HepG2 (cell line): Measurements from ENCODE around the gene RPL23. TPM values are rescaled to one million over a fixed set of nuclear protein-coding genes. Genes with fewer than 3 reads are reported as not detected.

Source experiments
- ARID4A ChIP-seq: sonication (generic); formaldehyde crosslinking; IDR thresholded peaks from 2 replicates; pipeline ENCODE4 v1.5.0; 2020; ENCODE audit warnings: mild to moderate bottlenecking, missing genetic modification reagents, borderline replicate concordance
- CCAR2 ChIP-seq: fragments of 200-400 bp; formaldehyde crosslinking; optimal IDR thresholded peaks from 2 replicates; pipeline ENCODE3; 2018; ENCODE audit warnings: low read depth, mild to moderate bottlenecking, low read length, moderate library complexity
- E2F1 ChIP-seq: sonication (generic); formaldehyde crosslinking; IDR thresholded peaks from 2 replicates; pipeline ENCODE4 v1.5.0; 2020; ENCODE audit warnings: missing genetic modification reagents
- FOXO4 ChIP-seq: sonication (generic); formaldehyde crosslinking; conservative IDR thresholded peaks from 2 replicates; pipeline ENCODE4 v1.8.1; 2023; ENCODE audit warnings: missing genetic modification reagents
- FOXP1 ChIP-seq, 2 experiments: fragments of 450-650 bp in 1 of 2; IDR thresholded peaks; 2 replicates each; pipeline ENCODE4 v1.6.1; 2017 to 2018; ENCODE audit warnings: antibody characterized with exemption in 1 of 2
- HMGXB3 ChIP-seq: sonication (generic); formaldehyde crosslinking; IDR thresholded peaks from 2 replicates; pipeline ENCODE4 v1.4.0; 2020; ENCODE audit warnings: missing genetic modification reagents, borderline replicate concordance
- HOMEZ ChIP-seq: IDR thresholded peaks from 2 replicates; pipeline ENCODE4 v1.6.1; 2016; ENCODE audit warnings: low read depth
- NCOA2 ChIP-seq: sonication (generic); formaldehyde crosslinking; IDR thresholded peaks from 2 replicates; pipeline ENCODE4 v1.8.0; 2022; ENCODE audit warnings: inconsistent platforms
- SKI ChIP-seq: fragments of 450-650 bp; IDR thresholded peaks from one replicate; pipeline ENCODE4 v1.6.1; 2018; ENCODE audit warnings: mild to moderate bottlenecking; ENCODE audit not compliant: partially characterized antibody
- SMC3 ChIP-seq: IDR thresholded peaks from 2 replicates; pipeline ENCODE4 v1.6.1; 2011; ENCODE audit warnings: low read length, improper control_type of control experiment
- YEATS4 ChIP-seq: sonication (generic); formaldehyde crosslinking; IDR thresholded peaks from 2 replicates; pipeline ENCODE4 v1.4.0; 2020; ENCODE audit warnings: missing genetic modification reagents, borderline replicate concordance
- ZBTB7B ChIP-seq: sonication (generic); formaldehyde crosslinking; IDR thresholded peaks from 2 replicates; pipeline ENCODE4 v1.4.0; 2020; ENCODE audit warnings: missing genetic modification reagents
- ZNF331 ChIP-seq: sonication (generic); formaldehyde crosslinking; IDR thresholded peaks from 2 replicates; pipeline ENCODE4 v1.4.0; 2020; ENCODE audit warnings: missing genetic modification reagents
- polyA plus RNA-seq, 8 experiments: library from polyadenylated mRNA; depleted of rRNA in 3 of 8; stranded (reverse) in 7 of 8; unstranded in 1 of 8; fragments of >200 nt; fragmentation: Illumina TruSeq in 4 of 8; extraction: Trizol in 4 of 8; gene quantifications; 2 replicates each; pipeline versions ENCODE4 v1.2.1 to v1.2.3, GENCODE V29; 2011 to 2016; ENCODE audit warnings: low read depth in 4 of 8, missing spikeins in 1 of 8, mixed read lengths in 1 of 8; ENCODE audit not compliant: insufficient read depth in 1 of 8
- total RNA-seq, 5 experiments: library from RNA; depleted of rRNA; stranded (reverse); fragments of >200 nt; fragmentation: Illumina TruSeq; extraction: Trizol; gene quantifications; 2 replicates each; pipeline ENCODE4 v1.2.3, GENCODE V29; 2016; ENCODE audit warnings: low read depth in 1 of 5

Gene RPL23
- total and polyA plus RNA-seq, 2 of the 13 experiments (the other 11 are each of a cell fraction or from before 2014, with no cell fraction given): 2,790 to 4,860 TPM

- TF ChIP-seq YEATS4 (0 out of 2 replicates have a peak, but pooled peaks have one; percentile 34), SKI (no peak), ZNF331 (CRISPR knock-in tag) (peak; percentile 41; the same call in 1 of the 2 replicates), ZBTB7B (CRISPR knock-in tag) (peak; percentile 70), FOXO4 (0 out of 2 replicates have a peak, but pooled peaks have one; percentile 36), HOMEZ (0 out of 2 replicates have a peak, but pooled peaks have one; percentile 10), FOXP1 (IDR thresholded peaks at IDR 0.05) (no peak), FOXP1 (CRISPR knock-in tag; IDR thresholded peaks at IDR 0.05) (peak; percentile 17; the same call in 1 of the 2 replicates), SMC3 (peak; percentile 7; the same call in 1 of the 2 replicates), E2F1 (CRISPR knock-in tag) (0 out of 2 replicates have a peak, but pooled peaks have one; percentile 35), HMGXB3 (CRISPR knock-in tag) (no peak), NCOA2 (CRISPR knock-in tag) (0 out of 2 replicates have a peak, but pooled peaks have one; percentile 18), CCAR2 (peak; percentile 39), ARID4A (CRISPR knock-in tag) (0 out of 2 replicates have a peak, but pooled peaks have one; percentile 30)
These were observed 13.9 kb upstream of the RPL23 start (continued) for GRCh38 chr17:38867179-38867967.
